ENCODE results near the gene ADD1.

The ADD1 gene

GRCh38 chr4:2817701-2818350 is 25.8 kb upstream of the ADD1 start:
- peak overlapping the region; percentile 48 for H3K4me3 ChIP-seq (ENCODE audit: low read length)
- peak; percentile 50 for DNase-seq (ENCODE audit: low read depth)
- TF ChIP-seq, protein P1, sequence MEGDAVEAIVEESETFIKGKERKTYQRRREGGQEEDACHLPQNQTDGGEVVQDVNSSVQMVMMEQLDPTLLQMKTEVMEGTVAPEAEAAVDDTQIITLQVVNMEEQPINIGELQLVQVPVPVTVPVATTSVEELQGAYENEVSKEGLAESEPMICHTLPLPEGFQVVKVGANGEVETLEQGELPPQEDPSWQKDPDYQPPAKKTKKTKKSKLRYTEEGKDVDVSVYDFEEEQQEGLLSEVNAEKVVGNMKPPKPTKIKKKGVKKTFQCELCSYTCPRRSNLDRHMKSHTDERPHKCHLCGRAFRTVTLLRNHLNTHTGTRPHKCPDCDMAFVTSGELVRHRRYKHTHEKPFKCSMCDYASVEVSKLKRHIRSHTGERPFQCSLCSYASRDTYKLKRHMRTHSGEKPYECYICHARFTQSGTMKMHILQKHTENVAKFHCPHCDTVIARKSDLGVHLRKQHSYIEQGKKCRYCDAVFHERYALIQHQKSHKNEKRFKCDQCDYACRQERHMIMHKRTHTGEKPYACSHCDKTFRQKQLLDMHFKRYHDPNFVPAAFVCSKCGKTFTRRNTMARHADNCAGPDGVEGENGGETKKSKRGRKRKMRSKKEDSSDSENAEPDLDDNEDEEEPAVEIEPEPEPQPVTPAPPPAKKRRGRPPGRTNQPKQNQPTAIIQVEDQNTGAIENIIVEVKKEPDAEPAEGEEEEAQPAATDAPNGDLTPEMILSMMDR (IDR thresholded peaks at IDR 0.05; ENCODE audit: insufficient read depth, low read depth, low read length, missing control alignments): no peak

DNA sequence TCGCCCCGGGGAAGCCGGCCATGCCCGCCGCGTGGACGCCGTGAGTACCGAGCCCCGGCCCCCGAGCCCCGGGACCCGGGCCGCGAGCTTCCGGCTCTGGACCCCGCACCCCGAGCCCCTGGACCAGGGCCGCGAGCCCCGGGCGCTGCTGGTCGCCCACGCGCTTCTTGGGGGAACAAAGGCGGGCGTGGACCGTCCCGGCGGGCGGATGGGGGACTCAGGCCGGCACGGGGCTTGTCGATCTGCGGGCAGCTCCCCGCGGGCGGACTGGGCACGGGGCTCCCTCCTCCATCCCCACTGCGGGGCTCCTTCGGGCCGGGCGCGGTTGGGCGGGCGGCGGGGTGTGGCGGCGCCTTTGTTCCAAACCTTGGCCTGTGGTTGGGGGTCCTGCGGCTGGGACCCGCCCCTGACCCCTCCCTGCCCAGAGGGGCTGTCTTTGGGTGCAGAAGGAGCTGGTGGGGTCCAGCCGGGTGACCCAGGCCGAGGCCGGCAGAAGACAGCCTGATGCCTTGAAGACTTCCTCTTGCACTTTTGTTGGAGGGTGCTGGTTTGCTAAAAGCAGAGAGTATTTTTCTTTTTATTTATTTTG is 25.2 kb upstream of the ADD1 start:
- no peak for DNase-seq (ENCODE audit: low read depth)
- H3K4me3 ChIP-seq (ENCODE audit: low read length): peak overlapping the region; percentile 48

DNA sequence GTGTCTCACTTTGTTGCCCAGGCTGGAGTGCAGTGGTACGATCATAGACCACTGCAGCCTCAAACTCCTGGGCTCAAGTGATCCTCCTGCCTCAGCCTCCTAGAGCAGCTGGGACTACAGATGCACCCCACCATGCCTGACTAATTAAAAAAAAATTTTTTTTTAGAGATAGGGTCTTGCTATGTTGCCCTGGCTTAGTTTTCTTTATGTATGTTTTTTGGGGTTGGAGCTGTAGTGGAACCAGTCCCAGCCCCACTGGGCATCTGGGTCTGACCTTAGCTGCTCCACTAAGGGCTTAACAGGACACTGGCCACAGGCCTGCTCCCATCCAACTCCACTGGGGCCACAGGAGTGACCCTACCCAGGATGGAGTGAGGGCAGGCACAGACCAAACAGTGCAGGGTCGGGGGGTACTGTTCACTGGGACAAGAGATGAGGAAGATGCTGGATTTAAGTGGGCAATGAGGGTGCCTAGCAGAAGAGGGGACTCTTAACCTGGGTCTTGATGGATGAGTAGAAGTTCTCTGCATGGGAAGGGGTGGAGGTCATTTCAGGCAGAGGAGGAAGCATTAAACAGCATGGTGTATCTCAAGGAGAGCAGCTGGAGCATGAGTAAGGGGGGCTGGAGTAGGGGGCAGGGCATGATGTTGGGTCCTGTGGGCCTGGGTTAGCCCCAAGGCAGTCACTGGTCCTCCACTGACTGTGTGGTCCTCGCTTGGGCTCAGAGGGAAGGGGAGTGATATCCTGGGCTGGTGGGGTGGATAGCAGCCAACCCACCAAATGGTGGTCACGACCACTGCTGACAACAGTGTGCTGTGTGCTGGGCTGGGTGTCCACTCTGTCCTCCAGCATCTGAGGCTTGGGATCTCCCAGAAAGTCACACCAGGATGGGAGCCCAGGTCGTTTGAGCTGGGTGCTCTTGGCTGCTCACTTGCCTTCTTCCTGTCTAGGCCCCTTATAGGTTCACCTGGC is 24.1 kb upstream of the ADD1 start:
- TF ChIP-seq, protein P1 (IDR thresholded peaks at IDR 0.05; ENCODE audit: insufficient read depth, low read depth, low read length, missing control alignments): no peak
- no peak overlapping the region for H3K4me3 ChIP-seq (ENCODE audit: low read length)
- DNase-seq (ENCODE audit: low read depth): no peak

More for the DNA sequence above, 25.2 kb upstream of the ADD1 start:
- TF ChIP-seq, protein P1 (IDR thresholded peaks at IDR 0.05; ENCODE audit: insufficient read depth, low read depth, low read length, missing control alignments): no peak

GRCh38 chr4:2820216-2820982 is 23.2 kb upstream of the ADD1 start:
- H3K4me3 ChIP-seq (ENCODE audit: low read length): no peak overlapping the region
- TF ChIP-seq, protein P1 (IDR thresholded peaks at IDR 0.05; ENCODE audit: insufficient read depth, low read depth, low read length, missing control alignments): no peak
- no peak for DNase-seq (ENCODE audit: low read depth)

- no peak for DNase-seq (ENCODE audit: low read depth)
- TF ChIP-seq, protein P1 (IDR thresholded peaks at IDR 0.05; ENCODE audit: insufficient read depth, low read depth, low read length, missing control alignments): no peak
- no peak overlapping the region for H3K4me3 ChIP-seq (ENCODE audit: low read length)
These were observed 21.0 kb upstream of the ADD1 start for GRCh38 chr4:2822461-2823300.

- TF ChIP-seq, protein P1 (IDR thresholded peaks at IDR 0.05; ENCODE audit: insufficient read depth, low read depth, low read length, missing control alignments): no peak
- no peak for DNase-seq (ENCODE audit: low read depth)
- H3K4me3 ChIP-seq (ENCODE audit: low read length): no peak overlapping the region
These were observed 20.4 kb upstream of the ADD1 start for GRCh38 chr4:2823301-2823670.
